ENCODE data around the gene LRP2. TPM values are rescaled to one million over a fixed set of nuclear protein-coding genes. Genes with fewer than 3 reads are reported as not detected.

Gene LRP2
- polyA plus RNA-seq, 1 of the 3 experiments (the other 2 are of a cell fraction) = not detected

DNA sequence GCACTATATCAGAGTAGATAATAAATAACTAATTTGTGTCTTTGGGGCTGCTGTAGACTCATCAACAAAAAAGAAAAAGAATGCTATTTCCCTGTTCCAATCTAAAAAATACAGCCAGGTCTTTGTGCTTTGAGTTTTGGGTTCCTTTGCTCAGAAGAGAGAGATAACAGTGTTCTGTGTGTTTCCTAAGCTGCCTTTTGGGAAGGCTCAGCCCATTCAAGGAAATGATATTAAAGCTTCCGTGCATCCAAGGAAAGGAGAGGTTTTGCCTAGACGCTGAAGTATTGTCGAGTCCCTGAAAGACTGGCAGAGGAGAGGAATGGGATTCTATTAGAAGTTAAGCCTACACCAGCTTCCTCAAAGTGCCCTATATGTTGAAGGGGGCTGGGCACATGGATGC, 25.8 kb upstream of the LRP2 start:
- no peak for DNase-seq
- Histone ChIP-seq H4K20me1 (ENCODE audit: insufficient read depth) (no peaks in the 10 kb centered on the region), H3F3A (replicated peaks; ENCODE audit: insufficient read depth) (no peaks in the 10 kb centered on the region), H3K4me1 (ENCODE audit: control insufficient read depth in 1 of 2, insufficient read depth in 2 of 2, low read depth in 1 of 2, low read length in 1 of 2) (peaks cover 0 to 2% of the 10 kb centered on the region in 2 experiments; a peak in 2 of 4 replicates), H3K9ac (no peak overlapping the region), H3K4me2 (no peak overlapping the region), H3K27me3 (ENCODE audit: insufficient read depth) (no peaks in the 10 kb centered on the region), H3K9me3 (no peaks in the 10 kb centered on the region), H3K27ac (ENCODE audit: low read depth in 2 of 2, low read length in 1 of 2) (no peak overlapping the region), H3K9me2 (no peaks in the 10 kb centered on the region), H3K36me3 (replicated peaks in 1 of 2; ENCODE audit: control insufficient read depth in 1 of 2, insufficient read depth in 2 of 2, low read length in 1 of 2) (no peaks in the 10 kb centered on the region), H3K4me3 (ENCODE audit: low read depth in 2 of 2, low read length in 1 of 2) (no peak overlapping the region), H2AFZ (ENCODE audit: low read depth) (no peak overlapping the region), H3K79me2 (ENCODE audit: insufficient read depth) (no peaks in the 10 kb centered on the region)
- 26% methylated on average over 3 of the region's 3 CpGs for WGBS (ENCODE audit: low lambda C conversion rate)
- ChIA-PET CTCF (interaction anchor here (2.2 kb wide), 1 partner anchor 9 kb away, joined by 9 read pairs; no protein-coding TSS in a partner anchor), POLR2A (no interaction called here)
- TF ChIP-seq SMC3 (IDR thresholded peaks at IDR 0.05; ENCODE audit: low read depth, low read length) (no peak), GABPA (IDR thresholded peaks at IDR 0.05; ENCODE audit: low read depth) (no peak), EP300 (IDR thresholded peaks at IDR 0.05; ENCODE audit: borderline replicate concordance in 1 of 2, low read depth in 1 of 2, low read length in 1 of 2) (no peak), POLR2AphosphoS5 (IDR thresholded peaks at IDR 0.05; ENCODE audit: low read depth, low read length) (no peak)

DNA sequence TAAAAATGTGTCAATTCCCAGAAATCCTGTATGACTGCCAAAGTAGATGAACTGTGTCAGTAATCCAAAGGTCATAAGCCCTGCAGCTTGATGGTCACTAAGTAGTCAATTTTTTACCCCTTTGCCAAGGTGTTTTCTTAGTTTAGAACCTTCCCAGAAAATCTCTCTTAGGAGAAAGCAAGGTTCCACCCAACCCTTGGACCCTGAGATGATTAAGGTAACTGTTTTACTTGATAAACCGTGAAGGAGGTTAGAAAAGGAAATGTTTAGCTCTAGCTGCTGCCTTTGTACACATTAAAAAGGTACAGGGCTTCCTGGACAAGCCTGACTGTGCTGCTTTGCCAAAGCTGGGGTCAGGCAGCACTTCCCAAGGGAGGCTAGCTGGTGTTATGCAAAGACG, 24.4 kb upstream of the LRP2 start:
- no peaks in the 10 kb centered on the region for H3K9me3 ChIP-seq
- no peaks in the 10 kb centered on the region for H3K4me1 ChIP-seq (ENCODE audit: control insufficient read depth in 1 of 2, insufficient read depth in 2 of 2, low read depth in 1 of 2, low read length in 1 of 2)
- ChIA-PET POLR2A (no interaction called here), CTCF (interaction anchor here (0.7 to 2.2 kb wide), 3 partner anchors 10 to 25 kb away, joined by 3 to 9 read pairs (median 4); partner anchors contain the start of gene LRP2)
- DNase-seq = no peak
- no peaks in the 10 kb centered on the region for H3K27me3 ChIP-seq (ENCODE audit: insufficient read depth)
- no peaks in the 10 kb centered on the region for H3K9me2 ChIP-seq
- H2AFZ ChIP-seq (ENCODE audit: low read depth) = no peak overlapping the region
- H3K9ac ChIP-seq = no peak overlapping the region
- H3F3A ChIP-seq (replicated peaks; ENCODE audit: insufficient read depth) = no peaks in the 10 kb centered on the region
- H4K20me1 ChIP-seq (ENCODE audit: insufficient read depth) = no peaks in the 10 kb centered on the region
- H3K79me2 ChIP-seq (ENCODE audit: insufficient read depth) = no peaks in the 10 kb centered on the region
- H3K4me2 ChIP-seq = no peak overlapping the region
- no peak overlapping the region for H3K4me3 ChIP-seq (ENCODE audit: low read depth in 2 of 2, low read length in 1 of 2)
- no peak overlapping the region for H3K27ac ChIP-seq (ENCODE audit: low read depth in 2 of 2, low read length in 1 of 2)
- WGBS (ENCODE audit: low lambda C conversion rate) = 35% methylated on average over 2 of the region's 2 CpGs
- TF ChIP-seq EZH2phosphoT487 (IDR thresholded peaks at IDR 0.05; ENCODE audit: borderline replicate concordance, low read depth) = no peak
- TF ChIP-seq MXI1 (IDR thresholded peaks at IDR 0.05; ENCODE audit: low read depth, low read length) = no peak
- TF ChIP-seq, protein P1, sequence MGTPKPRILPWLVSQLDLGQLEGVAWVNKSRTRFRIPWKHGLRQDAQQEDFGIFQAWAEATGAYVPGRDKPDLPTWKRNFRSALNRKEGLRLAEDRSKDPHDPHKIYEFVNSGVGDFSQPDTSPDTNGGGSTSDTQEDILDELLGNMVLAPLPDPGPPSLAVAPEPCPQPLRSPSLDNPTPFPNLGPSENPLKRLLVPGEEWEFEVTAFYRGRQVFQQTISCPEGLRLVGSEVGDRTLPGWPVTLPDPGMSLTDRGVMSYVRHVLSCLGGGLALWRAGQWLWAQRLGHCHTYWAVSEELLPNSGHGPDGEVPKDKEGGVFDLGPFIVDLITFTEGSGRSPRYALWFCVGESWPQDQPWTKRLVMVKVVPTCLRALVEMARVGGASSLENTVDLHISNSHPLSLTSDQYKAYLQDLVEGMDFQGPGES (IDR thresholded peaks at IDR 0.05; ENCODE audit: low read depth, low read length) = no peak
- TF ChIP-seq, protein P2, sequence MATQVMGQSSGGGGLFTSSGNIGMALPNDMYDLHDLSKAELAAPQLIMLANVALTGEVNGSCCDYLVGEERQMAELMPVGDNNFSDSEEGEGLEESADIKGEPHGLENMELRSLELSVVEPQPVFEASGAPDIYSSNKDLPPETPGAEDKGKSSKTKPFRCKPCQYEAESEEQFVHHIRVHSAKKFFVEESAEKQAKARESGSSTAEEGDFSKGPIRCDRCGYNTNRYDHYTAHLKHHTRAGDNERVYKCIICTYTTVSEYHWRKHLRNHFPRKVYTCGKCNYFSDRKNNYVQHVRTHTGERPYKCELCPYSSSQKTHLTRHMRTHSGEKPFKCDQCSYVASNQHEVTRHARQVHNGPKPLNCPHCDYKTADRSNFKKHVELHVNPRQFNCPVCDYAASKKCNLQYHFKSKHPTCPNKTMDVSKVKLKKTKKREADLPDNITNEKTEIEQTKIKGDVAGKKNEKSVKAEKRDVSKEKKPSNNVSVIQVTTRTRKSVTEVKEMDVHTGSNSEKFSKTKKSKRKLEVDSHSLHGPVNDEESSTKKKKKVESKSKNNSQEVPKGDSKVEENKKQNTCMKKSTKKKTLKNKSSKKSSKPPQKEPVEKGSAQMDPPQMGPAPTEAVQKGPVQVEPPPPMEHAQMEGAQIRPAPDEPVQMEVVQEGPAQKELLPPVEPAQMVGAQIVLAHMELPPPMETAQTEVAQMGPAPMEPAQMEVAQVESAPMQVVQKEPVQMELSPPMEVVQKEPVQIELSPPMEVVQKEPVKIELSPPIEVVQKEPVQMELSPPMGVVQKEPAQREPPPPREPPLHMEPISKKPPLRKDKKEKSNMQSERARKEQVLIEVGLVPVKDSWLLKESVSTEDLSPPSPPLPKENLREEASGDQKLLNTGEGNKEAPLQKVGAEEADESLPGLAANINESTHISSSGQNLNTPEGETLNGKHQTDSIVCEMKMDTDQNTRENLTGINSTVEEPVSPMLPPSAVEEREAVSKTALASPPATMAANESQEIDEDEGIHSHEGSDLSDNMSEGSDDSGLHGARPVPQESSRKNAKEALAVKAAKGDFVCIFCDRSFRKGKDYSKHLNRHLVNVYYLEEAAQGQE (IDR thresholded peaks at IDR 0.05; ENCODE audit: low read depth, low read length) = no peak
- TF ChIP-seq, protein P3, sequence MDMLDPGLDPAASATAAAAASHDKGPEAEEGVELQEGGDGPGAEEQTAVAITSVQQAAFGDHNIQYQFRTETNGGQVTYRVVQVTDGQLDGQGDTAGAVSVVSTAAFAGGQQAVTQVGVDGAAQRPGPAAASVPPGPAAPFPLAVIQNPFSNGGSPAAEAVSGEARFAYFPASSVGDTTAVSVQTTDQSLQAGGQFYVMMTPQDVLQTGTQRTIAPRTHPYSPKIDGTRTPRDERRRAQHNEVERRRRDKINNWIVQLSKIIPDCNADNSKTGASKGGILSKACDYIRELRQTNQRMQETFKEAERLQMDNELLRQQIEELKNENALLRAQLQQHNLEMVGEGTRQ (IDR thresholded peaks at IDR 0.05; ENCODE audit: borderline replicate concordance, low read depth, low read length) = no peak
- no peak for TF ChIP-seq ELF1 (IDR thresholded peaks at IDR 0.05)
- H3K36me3 ChIP-seq (replicated peaks in 1 of 2; ENCODE audit: control insufficient read depth in 1 of 2, insufficient read depth in 2 of 2, low read length in 1 of 2) = no peaks in the 10 kb centered on the region
